Esophagus squamous epithelium (tissue), 4 donors: ENCODE results near the gene LIMCH1.

Experiments used
- CTCF ChIP-seq, 6 experiments: fragments of 450-650 bp in 4 of 6; fragments of 200-600 bp in 2 of 6; sonication (generic) in 2 of 6; IDR thresholded peaks; one replicate each; pipeline ENCODE4 v1.5.1; 2016 to 2019; ENCODE audit warnings: antibody characterized with exemption in 6 of 6, mild to moderate bottlenecking in 4 of 6, moderate library complexity in 4 of 6
- POLR2A ChIP-seq, 4 donors: fragments of 450-650 bp; IDR thresholded peaks; one replicate each; pipeline ENCODE4 v1.6.1; 2017; ENCODE audit warnings: antibody characterized with exemption in 4 of 4, mild to moderate bottlenecking in 4 of 4, moderate library complexity in 3 of 4

GRCh38 chr4:41537292-41537890 is 566 bp upstream of the LIMCH1 start:
- TF ChIP-seq POLR2A (IDR thresholded peaks at IDR 0.05) (no peak), CTCF (IDR thresholded peaks at IDR 0.05) (no peak)
